ENCODE data around the gene SON.
A peak's percentile ranks its signal among the peaks of the same experiment; 100 is the strongest.

The SON gene

GRCh38 chr21:33544451-33545195 is 1.8 kb downstream of the SON start:
- peak overlapping the region; percentile 98 for H3K4me3 ChIP-seq (ENCODE audit: control insufficient read depth, low read depth, low read length)
- no peak for TF ChIP-seq CTCF (conservative IDR thresholded peaks at IDR 0.05; ENCODE audit: control insufficient read depth, insufficient read depth, low read depth, low read length)
- no peak for DNase-seq (ENCODE audit: low read depth)

- no peak for TF ChIP-seq CTCF (conservative IDR thresholded peaks at IDR 0.05; ENCODE audit: control insufficient read depth, insufficient read depth, low read depth, low read length)
- DNase-seq (ENCODE audit: low read depth): no peak
- H3K4me3 ChIP-seq (ENCODE audit: control insufficient read depth, low read depth, low read length): no peak overlapping the region
These were observed 3.2 kb downstream of the SON start for GRCh38 chr21:33546086-33546485.

GRCh38 chr21:33549848-33550771 is 7.3 kb downstream of the SON start:
- H3K4me3 ChIP-seq (ENCODE audit: control insufficient read depth, low read depth, low read length): no peak overlapping the region
- DNase-seq (ENCODE audit: low read depth): no peak
- no peak for TF ChIP-seq CTCF (conservative IDR thresholded peaks at IDR 0.05; ENCODE audit: control insufficient read depth, insufficient read depth, low read depth, low read length)

- H3K4me3 ChIP-seq (ENCODE audit: control insufficient read depth, low read depth, low read length): no peak overlapping the region
- TF ChIP-seq CTCF (conservative IDR thresholded peaks at IDR 0.05; ENCODE audit: control insufficient read depth, insufficient read depth, low read depth, low read length): no peak
- no peak for DNase-seq (ENCODE audit: low read depth)
These were observed 8.2 kb downstream of the SON start for GRCh38 chr21:33550772-33551660.

GRCh38 chr21:33551664-33552063 is 8.8 kb downstream of the SON start:
- no peak overlapping the region for H3K4me3 ChIP-seq (ENCODE audit: control insufficient read depth, low read depth, low read length)
- DNase-seq (ENCODE audit: low read depth): no peak
- no peak for TF ChIP-seq CTCF (conservative IDR thresholded peaks at IDR 0.05; ENCODE audit: control insufficient read depth, insufficient read depth, low read depth, low read length)

All from fibroblast of mammary gland (primary cell).